GM12872 (cell line): ENCODE results near the gene TRAF3IP1.

Experiments used
- CTCF ChIP-seq: IDR thresholded peaks from 3 replicates; pipeline ENCODE4 v1.5.1; 2011; ENCODE audit warnings: low read depth, mild to moderate bottlenecking, low read length, moderate library complexity; ENCODE audit not compliant: insufficient read depth

Gene TRAF3IP1

DNA sequence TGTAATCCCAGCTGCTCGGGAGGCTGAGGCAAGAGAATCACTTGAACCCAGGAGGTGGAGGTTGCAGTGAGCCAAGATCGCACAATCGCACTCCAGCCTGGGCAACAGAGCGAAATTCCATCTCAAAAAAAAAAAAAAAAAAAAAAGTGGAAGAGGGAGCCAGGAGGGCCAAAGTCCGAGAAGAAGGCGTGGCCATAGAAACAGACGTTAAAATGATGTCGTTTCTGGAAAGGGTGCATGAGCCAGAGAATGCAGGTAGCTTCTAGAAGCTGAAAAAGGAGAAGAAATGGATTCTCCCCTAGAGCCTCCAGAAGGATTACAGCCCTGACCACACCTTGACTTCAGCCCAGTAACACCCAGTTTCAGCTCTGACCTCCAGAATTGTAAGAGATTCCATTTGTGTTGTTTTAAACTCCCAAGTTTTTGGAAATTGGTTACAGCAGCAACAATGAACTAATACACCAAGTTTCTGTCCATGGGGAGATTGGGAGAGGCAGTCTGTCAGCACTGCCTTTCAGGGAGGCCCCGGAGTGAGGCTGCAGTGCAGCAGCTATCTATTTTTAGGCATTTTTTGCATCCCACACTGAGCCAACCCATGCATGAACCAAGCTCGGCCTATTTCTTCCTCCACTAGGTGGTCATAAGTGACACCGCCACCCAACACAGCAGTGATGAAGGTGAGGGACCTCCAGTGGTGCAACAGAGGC is 14.2 kb upstream of the TRAF3IP1 start:
- TF ChIP-seq CTCF: no peak

DNA sequence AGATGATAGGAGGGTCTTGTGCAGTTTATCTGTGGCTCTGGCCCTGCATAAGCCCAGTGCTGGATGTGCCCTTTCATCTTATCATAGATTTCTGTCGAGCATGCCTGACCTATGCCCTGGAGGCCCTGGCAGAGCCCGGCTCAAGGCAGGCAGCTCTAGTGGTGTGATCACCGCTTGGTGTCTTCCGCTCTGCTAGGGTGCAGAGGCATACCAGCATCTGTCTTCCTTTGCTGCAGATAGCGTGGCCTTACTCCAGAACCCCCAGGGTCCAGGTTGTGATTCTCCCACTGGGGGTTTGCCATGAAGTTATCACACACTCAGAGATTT is 13.7 kb upstream of the TRAF3IP1 start:
- no peak for TF ChIP-seq CTCF

DNA sequence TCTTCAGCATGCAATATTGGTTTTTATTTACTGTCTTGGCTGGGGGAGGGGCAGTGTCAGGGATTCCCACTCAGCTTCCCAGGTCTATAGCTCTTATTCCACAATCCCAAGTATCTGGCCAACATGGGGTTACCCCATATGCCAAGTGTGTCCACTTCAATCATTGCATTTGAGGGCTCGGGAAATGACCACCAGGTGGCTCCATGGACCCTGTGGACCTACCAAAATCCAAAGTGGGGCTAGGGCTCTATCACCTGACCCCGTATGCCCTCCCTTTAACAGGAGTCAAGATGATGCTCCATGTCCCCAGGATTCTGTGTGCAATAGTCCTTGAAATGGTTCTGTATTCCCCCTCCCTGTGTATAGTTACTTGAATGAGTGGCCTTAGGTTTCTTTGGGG is 12.1 kb upstream of the TRAF3IP1 start:
- TF ChIP-seq CTCF: peak; percentile 39; the same call in 1 of the 3 replicates

DNA sequence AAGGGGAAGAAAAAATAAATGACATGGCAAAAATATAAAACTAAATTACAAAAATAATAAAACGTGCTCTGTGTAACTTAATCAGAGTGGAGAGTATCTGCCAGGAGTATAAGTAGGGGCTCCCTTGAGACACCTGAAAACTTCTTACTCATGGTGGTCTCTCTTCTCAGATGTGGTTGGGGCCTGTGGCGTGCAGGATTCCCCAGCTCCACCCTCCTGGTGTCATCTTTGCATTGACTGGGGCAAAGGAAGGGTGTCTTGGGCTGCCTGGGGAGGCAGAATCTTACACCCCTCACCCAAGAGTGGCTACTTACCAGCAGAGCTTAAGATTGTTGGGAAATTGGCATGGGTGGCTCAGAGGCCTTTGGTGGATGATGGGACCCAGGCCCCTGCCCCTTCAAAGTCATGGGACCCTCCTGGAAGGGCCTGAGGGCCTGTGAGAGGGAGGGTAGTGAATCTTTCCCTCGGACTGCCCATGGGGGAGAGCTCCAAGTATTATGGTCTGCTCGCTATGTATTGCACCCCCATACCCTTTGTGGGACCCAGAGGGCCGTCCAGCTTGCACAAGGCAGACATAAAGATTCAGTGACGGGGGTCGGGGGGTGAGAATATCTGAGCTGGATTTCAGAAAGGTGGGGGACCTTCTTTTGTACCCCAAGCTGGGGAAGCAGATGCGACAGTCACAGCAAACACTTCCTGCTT is 6.9 kb upstream of the TRAF3IP1 start:
- no peak for TF ChIP-seq CTCF

GRCh38 chr2:238313991-238314350 is 6.3 kb upstream of the TRAF3IP1 start:
- no peak for TF ChIP-seq CTCF

DNA sequence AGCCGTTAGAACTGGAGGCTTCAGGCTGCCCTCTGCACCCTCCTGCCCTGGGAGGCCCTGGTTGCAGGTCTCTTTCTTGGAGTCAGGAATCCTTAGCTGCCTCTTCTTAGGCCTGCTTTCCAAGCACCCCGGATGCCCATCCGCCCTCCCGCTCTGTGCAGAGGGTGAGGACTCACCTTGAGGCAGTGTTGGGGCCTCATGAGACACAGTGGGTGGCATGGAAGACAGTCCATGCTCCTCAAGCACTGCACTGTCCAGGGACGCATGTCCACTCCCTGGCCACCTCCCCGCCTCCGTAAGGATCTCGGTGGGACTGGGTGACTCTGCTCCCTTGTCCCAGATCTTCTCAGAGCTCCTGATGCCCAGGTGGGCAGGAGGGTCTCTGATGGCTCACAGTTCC is 5.7 kb upstream of the TRAF3IP1 start:
- no peak for TF ChIP-seq CTCF

DNA sequence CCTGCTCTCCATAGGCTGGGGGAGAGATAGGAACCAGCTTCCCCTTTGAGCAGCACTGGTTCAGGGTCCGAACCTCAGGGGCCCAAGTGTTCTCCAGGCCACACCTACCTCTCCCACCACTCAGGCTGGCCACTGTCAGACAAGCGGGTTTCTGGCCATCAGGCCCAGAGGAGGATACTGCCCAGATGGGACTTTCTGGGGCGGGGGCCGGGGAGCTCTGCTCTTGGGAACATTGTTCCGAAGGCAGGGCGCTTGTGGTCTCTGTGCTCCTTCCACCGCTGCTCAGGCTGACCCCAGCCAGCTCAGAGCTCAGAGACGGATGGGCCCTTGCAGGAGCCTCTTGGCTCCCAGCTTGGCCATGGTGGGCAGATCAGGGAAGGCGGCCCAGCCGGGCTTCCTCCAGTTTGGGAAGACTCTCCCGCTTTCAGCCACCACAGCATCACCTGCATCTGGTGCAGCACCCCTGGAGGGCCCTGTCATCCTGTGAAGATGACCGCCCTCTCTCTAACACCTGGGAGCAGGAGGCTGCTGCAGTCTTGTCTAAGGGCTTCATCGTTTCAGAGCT is 5.2 kb upstream of the TRAF3IP1 start:
- TF ChIP-seq CTCF: no peak
